Hepatic stellate cell (primary cell): ENCODE measurements around the gene TTC27.
"Not testable (repeated sequence)": the region's sequence is repeated elsewhere in the genome, so short reads cannot be mapped to it uniquely, and the experiment has no call there.

ENCODE experiments used
- DNase-seq: peaks from one replicate; pipeline ENCODE4 v3.0.0; 2011; ENCODE audit warnings: low spot score

The TTC27 gene

GRCh38 chr2:32719933-32720716, 92.3 kb downstream of the TTC27 start:
- no peak for DNase-seq

GRCh38 chr2:32720771-32721170, 92.9 kb downstream of the TTC27 start:
- DNase-seq, result no peak

GRCh38 chr2:32721376-32721775, 93.5 kb downstream of the TTC27 start:
- no peak for DNase-seq

GRCh38 chr2:32723467-32724079, 95.7 kb downstream of the TTC27 start:
- no peak for DNase-seq

- DNase-seq, result not testable (repeated sequence)
Observed at GRCh38 chr2:32726678-32727077, 98.8 kb downstream of the TTC27 start.

GRCh38 chr2:32727157-32727556, 99.3 kb downstream of the TTC27 start:
- DNase-seq, result no peak

GRCh38 chr2:32730958-32731357, 103.1 kb downstream of the TTC27 start:
- not testable (repeated sequence) for DNase-seq

GRCh38 chr2:32732120-32732519, 104.3 kb downstream of the TTC27 start:
- DNase-seq, result no peak

GRCh38 chr2:32732912-32733472, 105.1 kb downstream of the TTC27 start:
- no peak for DNase-seq

- DNase-seq, result no peak
Observed at GRCh38 chr2:32735348-32735747, 107.5 kb downstream of the TTC27 start.

GRCh38 chr2:32738939-32739338, 111.1 kb downstream of the TTC27 start:
- no peak for DNase-seq

GRCh38 chr2:32739664-32740063, 111.8 kb downstream of the TTC27 start:
- DNase-seq, result no peak

- DNase-seq, result no peak
Observed at GRCh38 chr2:32741575-32741974, 113.7 kb downstream of the TTC27 start.

- DNase-seq, result no peak
Observed at GRCh38 chr2:32742376-32742775, 114.5 kb downstream of the TTC27 start.

GRCh38 chr2:32743480-32744236, 115.8 kb downstream of the TTC27 start:
- no peak for DNase-seq

- DNase-seq, result no peak
Observed at GRCh38 chr2:32745191-32745590, 117.3 kb downstream of the TTC27 start.

- DNase-seq, result no peak
Observed at GRCh38 chr2:32745675-32746074, 117.8 kb downstream of the TTC27 start.

- no peak for DNase-seq
Observed at GRCh38 chr2:32746669-32747068, 118.8 kb downstream of the TTC27 start.

- DNase-seq, result no peak
Observed at GRCh38 chr2:32748158-32748557, 120.3 kb downstream of the TTC27 start.

GRCh38 chr2:32750880-32751279, 123.0 kb downstream of the TTC27 start:
- no peak for DNase-seq

GRCh38 chr2:32752205-32752604, 124.4 kb downstream of the TTC27 start:
- DNase-seq, result no peak

GRCh38 chr2:32752952-32753351, 125.1 kb downstream of the TTC27 start:
- DNase-seq, result no peak

- not testable (repeated sequence) for DNase-seq
Observed at GRCh38 chr2:32754676-32755075, 126.8 kb downstream of the TTC27 start.
